ENCODE data around the gene SPATS2. TPM values are rescaled to one million over a fixed set of nuclear protein-coding genes. Genes with fewer than 3 reads are reported as not detected.

Gene SPATS2
- total and polyA plus RNA-seq, 10 of the 15 experiments (the other 5 are each of a cell fraction or from before 2014, with no cell fraction given), result 9.0 to 54.2 (median 27.5) TPM

- no peak for TF ChIP-seq CUX1 (IDR thresholded peaks at IDR 0.05; ENCODE audit: insufficient replicate concordance, low read depth, low read length)
- TF ChIP-seq ZSCAN29 (IDR thresholded peaks at IDR 0.05), result no peak
- TF ChIP-seq, protein P1, sequence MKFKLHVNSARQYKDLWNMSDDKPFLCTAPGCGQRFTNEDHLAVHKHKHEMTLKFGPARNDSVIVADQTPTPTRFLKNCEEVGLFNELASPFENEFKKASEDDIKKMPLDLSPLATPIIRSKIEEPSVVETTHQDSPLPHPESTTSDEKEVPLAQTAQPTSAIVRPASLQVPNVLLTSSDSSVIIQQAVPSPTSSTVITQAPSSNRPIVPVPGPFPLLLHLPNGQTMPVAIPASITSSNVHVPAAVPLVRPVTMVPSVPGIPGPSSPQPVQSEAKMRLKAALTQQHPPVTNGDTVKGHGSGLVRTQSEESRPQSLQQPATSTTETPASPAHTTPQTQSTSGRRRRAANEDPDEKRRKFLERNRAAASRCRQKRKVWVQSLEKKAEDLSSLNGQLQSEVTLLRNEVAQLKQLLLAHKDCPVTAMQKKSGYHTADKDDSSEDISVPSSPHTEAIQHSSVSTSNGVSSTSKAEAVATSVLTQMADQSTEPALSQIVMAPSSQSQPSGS (IDR thresholded peaks at IDR 0.05; ENCODE audit: low read length), result no peak
- no peak for TF ChIP-seq ZNF274 (IDR thresholded peaks at IDR 0.05; ENCODE audit: insufficient read depth, insufficient read length)
- peak; percentile 97 for TF ChIP-seq MXI1 (IDR thresholded peaks at IDR 0.05; ENCODE audit: low read depth, low read length)
- peak; percentile 95 for TF ChIP-seq POLR2A (IDR thresholded peaks at IDR 0.05; ENCODE audit: low read depth, low read length)
- no peak for TF ChIP-seq MAX (IDR thresholded peaks at IDR 0.05; ENCODE audit: low read depth, low read length)
- peak; percentile 68; the same call in 1 of the 2 replicates for TF ChIP-seq TAF1 (IDR thresholded peaks at IDR 0.05; ENCODE audit: borderline replicate concordance, low read depth, low read length)
- 0 out of 3 replicates have a peak, but pooled peaks have one; percentile 27 for TF ChIP-seq POU2F2 (IDR thresholded peaks at IDR 0.05; ENCODE audit: borderline replicate concordance, low read depth, low read length)
- TF ChIP-seq FOXM1 (IDR thresholded peaks at IDR 0.05; ENCODE audit: low read depth, low read length), result peak; percentile 95
- no peak for TF ChIP-seq SIX5 (IDR thresholded peaks at IDR 0.05; ENCODE audit: low read depth, low read length, severe bottlenecking)
- TF ChIP-seq TCF3 (IDR thresholded peaks at IDR 0.05; ENCODE audit: borderline replicate concordance, insufficient read depth, low read depth, low read length), result no peak
- TF ChIP-seq NBN (IDR thresholded peaks at IDR 0.05), result peak; percentile 15; the same call in 1 of the 2 replicates
- no peak for TF ChIP-seq JUND (IDR thresholded peaks at IDR 0.05; ENCODE audit: low read depth, low read length)
- TF ChIP-seq BMI1 (IDR thresholded peaks at IDR 0.05; ENCODE audit: borderline replicate concordance), result no peak
- no peak for TF ChIP-seq MLLT1 (IDR thresholded peaks at IDR 0.05)
- TF ChIP-seq GABPA (IDR thresholded peaks at IDR 0.05; ENCODE audit: low read depth), result no peak
- no peak for TF ChIP-seq MYC (IDR thresholded peaks at IDR 0.05; ENCODE audit: insufficient read depth, insufficient read length, insufficient replicate concordance, low read length, severe bottlenecking)
- TF ChIP-seq BACH1 (IDR thresholded peaks at IDR 0.05; ENCODE audit: borderline replicate concordance), result 0 out of 2 replicates have a peak, but pooled peaks have one; percentile 48
- TF ChIP-seq CHD4 (IDR thresholded peaks at IDR 0.05), result no peak
- TF ChIP-seq MEF2B (IDR thresholded peaks at IDR 0.05; ENCODE audit: partially characterized antibody, poor library complexity, severe bottlenecking), result no peak
Measured at GRCh38 chr12:49322708-49323523, 44.3 kb upstream of the SPATS2 start, which contains the start of gene TROAP (continued).
